Measurements from ENCODE around the gene ADCY9.

DNA sequence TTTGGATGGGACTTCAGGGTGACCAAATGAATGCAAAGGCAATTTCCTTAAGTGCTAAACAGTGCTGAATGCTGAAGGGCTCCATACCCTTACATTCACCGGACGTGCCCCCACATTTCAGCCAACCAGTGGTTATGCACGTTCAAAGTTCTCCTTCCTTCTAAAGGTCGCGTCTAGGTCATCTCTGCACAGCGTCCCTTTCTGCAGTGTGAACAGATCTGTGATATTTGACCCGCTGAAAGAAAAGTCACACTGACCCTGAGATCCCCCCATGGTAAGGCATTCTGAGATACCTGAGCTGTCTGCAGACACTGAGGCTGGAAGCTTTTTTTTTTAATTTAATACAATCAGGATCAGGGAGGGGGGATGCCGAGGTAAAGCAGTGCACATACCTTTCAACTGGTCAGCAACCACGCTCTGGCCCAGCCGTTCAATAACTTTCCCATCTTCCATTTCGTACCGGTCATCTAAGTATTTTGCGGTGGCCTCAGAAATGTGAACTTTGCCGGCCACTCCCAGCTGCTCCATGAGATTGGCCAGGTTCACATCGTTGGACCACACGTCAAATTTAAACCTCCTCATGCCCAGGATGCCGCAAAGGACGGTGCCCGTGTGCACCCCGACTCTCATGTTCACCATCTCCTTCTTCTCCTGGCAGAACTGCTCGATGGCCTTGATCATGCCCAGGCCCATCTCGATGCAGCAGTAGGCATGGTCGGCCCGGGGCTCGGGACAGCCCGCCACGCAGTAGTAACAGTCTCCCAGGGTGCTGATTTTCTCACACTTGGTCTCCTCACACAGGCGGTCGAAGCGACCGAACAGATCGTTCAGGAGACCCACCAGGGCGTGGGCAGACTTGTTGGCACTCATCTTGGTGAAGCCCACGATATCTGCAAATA, 2.6 kb downstream of the ADCY9 start:
- TF ChIP-seq YY1 (IDR thresholded peaks at IDR 0.05; ENCODE audit: extremely low read depth, insufficient replicate concordance, low read depth, low read length) (no peak), EZH2phosphoT487 (IDR thresholded peaks at IDR 0.05; ENCODE audit: borderline replicate concordance) (no peak), CTCF (IDR thresholded peaks at IDR 0.05 in 2 of 3, conservative IDR thresholded peaks at IDR 0.05 in 1 of 3; ENCODE audit: borderline replicate concordance in 1 of 3, insufficient read depth in 1 of 3, low read depth in 2 of 3, low read length in 2 of 3) (no peak), EZH2 (IDR thresholded peaks at IDR 0.05) (no peak), SIN3A (IDR thresholded peaks at IDR 0.05; ENCODE audit: low read depth) (no peak), ZNF274 (IDR thresholded peaks at IDR 0.05; ENCODE audit: low read depth, low read length) (no peak), RAD21 (IDR thresholded peaks at IDR 0.05; ENCODE audit: low read depth) (no peak), FOSL1 (IDR thresholded peaks at IDR 0.05; ENCODE audit: low read depth) (no peak), POLR2A (IDR thresholded peaks at IDR 0.05; ENCODE audit: borderline replicate concordance, extremely low read depth, insufficient read depth, insufficient read length) (no peak)
- TF ChIP-seq, protein P1, sequence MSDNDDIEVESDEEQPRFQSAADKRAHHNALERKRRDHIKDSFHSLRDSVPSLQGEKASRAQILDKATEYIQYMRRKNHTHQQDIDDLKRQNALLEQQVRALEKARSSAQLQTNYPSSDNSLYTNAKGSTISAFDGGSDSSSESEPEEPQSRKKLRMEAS (IDR thresholded peaks at IDR 0.05), result no peak

All from HCT116 (cell line).